HepG2 (cell line): ENCODE results near the gene SNED1. TPM values are rescaled to one million over a fixed set of nuclear protein-coding genes. Genes with fewer than 3 reads are reported as not detected.
"Not testable (repeated sequence)": the region's sequence is repeated elsewhere in the genome, so short reads cannot be mapped to it uniquely, and the experiment has no call there.

ENCODE experiments used
- ATF7-NPFF ChIP-seq: sonication (generic); formaldehyde crosslinking; IDR thresholded peaks from 2 replicates; pipeline ENCODE4 v1.8.1; 2023; ENCODE audit warnings: mild to moderate bottlenecking, low read depth, missing genetic modification reagents, moderate library complexity
- CBX5 ChIP-seq: sonication (generic); formaldehyde crosslinking; IDR thresholded peaks from 2 replicates; pipeline ENCODE4 v1.4.0; 2020; ENCODE audit warnings: missing genetic modification reagents, borderline replicate concordance
- JUN ChIP-seq: sonication (generic); formaldehyde crosslinking; IDR thresholded peaks from 2 replicates; pipeline ENCODE4 v1.4.0; 2020; ENCODE audit warnings: mild to moderate bottlenecking, missing genetic modification reagents
- MAZ ChIP-seq, 2 experiments: sonication (generic) in 1 of 2; formaldehyde crosslinking in 1 of 2; IDR thresholded peaks; 2 replicates each; pipeline versions ENCODE4 v1.5.0 to v1.6.1; 2012 to 2020; ENCODE audit warnings: low read depth in 2 of 2, mild to moderate bottlenecking in 2 of 2, borderline replicate concordance in 1 of 2, improper control_type of control experiment in 1 of 2, low read length in 1 of 2, missing genetic modification reagents in 1 of 2, moderate library complexity in 1 of 2
- polyA plus RNA-seq, 8 experiments: library from polyadenylated mRNA; depleted of rRNA in 3 of 8; stranded (reverse) in 7 of 8; unstranded in 1 of 8; fragments of >200 nt; fragmentation: Illumina TruSeq in 4 of 8; extraction: Trizol in 4 of 8; gene quantifications; 2 replicates each; pipeline versions ENCODE4 v1.2.1 to v1.2.3, GENCODE V29; 2011 to 2016; ENCODE audit warnings: low read depth in 4 of 8, missing spikeins in 1 of 8, mixed read lengths in 1 of 8; ENCODE audit not compliant: insufficient read depth in 1 of 8
- total RNA-seq, 5 experiments: library from RNA; depleted of rRNA; stranded (reverse); fragments of >200 nt; fragmentation: Illumina TruSeq; extraction: Trizol; gene quantifications; 2 replicates each; pipeline ENCODE4 v1.2.3, GENCODE V29; 2016; ENCODE audit warnings: low read depth in 1 of 5
- TF ChIP-seq, protein P1 (sequence below): IDR thresholded peaks from 2 replicates; pipeline ENCODE4 v1.6.1; 2016; ENCODE audit warnings: low read depth
- TF ChIP-seq, protein P2 (sequence below): sonication (generic); formaldehyde crosslinking; IDR thresholded peaks from 2 replicates; pipeline ENCODE4 v1.9.0; 2022; ENCODE audit warnings: missing genetic modification reagents, mild to moderate bottlenecking, borderline replicate concordance
- TF ChIP-seq, protein P3 (sequence below): sonication (generic); formaldehyde crosslinking; IDR thresholded peaks from 2 replicates; pipeline ENCODE4 v1.5.0; 2020; ENCODE audit warnings: mild to moderate bottlenecking, missing genetic modification reagents, moderate library complexity

SNED1 gene
- total and polyA plus RNA-seq, 2 of the 13 experiments (the other 11 are each of a cell fraction or from before 2014, with no cell fraction given), result 0.15 to 0.65 TPM

DNA sequence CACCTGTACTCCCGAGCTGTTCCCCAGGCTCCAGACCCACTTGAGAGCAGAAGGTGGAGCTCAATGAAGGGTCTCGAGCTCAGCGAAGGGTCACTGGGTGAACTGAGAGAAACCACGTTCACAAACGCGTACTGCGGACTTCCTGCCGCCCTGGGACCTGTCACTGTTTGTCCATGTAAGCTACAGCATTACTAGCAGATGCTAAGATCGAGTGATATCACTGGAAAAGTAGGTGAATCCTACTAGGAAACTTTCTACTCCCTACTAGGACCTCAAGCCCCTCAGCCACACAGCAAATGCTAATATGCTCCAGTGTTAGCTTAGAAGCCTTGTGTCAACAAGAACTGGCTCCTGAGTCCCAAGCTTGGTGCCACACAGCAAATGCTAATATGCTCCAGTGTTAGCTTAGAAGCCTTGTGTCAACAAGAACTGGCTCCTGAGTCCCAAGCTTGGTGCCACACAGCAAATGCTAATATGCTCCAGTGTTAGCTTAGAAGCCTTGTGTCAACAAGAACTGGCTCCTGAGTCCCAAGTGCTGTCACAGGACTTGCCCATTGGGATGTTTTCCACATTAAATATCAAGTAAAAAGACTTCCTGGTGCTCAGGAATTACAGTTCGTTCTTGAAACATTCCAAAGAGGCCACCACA is 94.8 kb downstream of the SNED1 start (continued):
- TF ChIP-seq, protein P1, sequence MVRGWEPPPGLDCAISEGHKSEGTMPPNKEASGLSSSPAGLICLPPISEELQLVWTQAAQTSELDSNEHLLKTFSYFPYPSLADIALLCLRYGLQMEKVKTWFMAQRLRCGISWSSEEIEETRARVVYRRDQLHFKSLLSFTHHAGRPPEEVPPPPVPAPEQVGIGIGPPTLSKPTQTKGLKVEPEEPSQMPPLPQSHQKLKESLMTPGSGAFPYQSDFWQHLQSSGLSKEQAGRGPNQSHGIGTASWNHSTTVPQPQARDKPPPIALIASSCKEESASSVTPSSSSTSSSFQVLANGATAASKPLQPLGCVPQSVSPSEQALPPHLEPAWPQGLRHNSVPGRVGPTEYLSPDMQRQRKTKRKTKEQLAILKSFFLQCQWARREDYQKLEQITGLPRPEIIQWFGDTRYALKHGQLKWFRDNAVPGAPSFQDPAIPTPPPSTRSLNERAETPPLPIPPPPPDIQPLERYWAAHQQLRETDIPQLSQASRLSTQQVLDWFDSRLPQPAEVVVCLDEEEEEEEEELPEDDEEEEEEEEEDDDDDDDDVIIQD (CRISPR knock-in tag), result 0 out of 2 replicates have a peak, but pooled peaks have one; percentile 26
- TF ChIP-seq MAZ (IDR thresholded peaks at IDR 0.05; ENCODE audit: borderline replicate concordance, low read depth, low read length), result not testable (repeated sequence)
- TF ChIP-seq MAZ (CRISPR knock-in tag; IDR thresholded peaks at IDR 0.05; ENCODE audit: low read depth) (peak; percentile 60; the same call in 1 of the 2 replicates), JUN (CRISPR knock-in tag) (peak; percentile 38; the same call in 1 of the 2 replicates), ATF7-NPFF (CRISPR knock-in tag) (peak; percentile 59; the same call in 1 of the 2 replicates), CBX5 (CRISPR knock-in tag) (peak; percentile 49; the same call in 1 of the 2 replicates)
- TF ChIP-seq, protein P2, sequence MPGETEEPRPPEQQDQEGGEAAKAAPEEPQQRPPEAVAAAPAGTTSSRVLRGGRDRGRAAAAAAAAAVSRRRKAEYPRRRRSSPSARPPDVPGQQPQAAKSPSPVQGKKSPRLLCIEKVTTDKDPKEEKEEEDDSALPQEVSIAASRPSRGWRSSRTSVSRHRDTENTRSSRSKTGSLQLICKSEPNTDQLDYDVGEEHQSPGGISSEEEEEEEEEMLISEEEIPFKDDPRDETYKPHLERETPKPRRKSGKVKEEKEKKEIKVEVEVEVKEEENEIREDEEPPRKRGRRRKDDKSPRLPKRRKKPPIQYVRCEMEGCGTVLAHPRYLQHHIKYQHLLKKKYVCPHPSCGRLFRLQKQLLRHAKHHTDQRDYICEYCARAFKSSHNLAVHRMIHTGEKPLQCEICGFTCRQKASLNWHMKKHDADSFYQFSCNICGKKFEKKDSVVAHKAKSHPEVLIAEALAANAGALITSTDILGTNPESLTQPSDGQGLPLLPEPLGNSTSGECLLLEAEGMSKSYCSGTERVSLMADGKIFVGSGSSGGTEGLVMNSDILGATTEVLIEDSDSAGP (CRISPR knock-in tag), result peak; percentile 54; the same call in 1 of the 2 replicates
- TF ChIP-seq, protein P3, sequence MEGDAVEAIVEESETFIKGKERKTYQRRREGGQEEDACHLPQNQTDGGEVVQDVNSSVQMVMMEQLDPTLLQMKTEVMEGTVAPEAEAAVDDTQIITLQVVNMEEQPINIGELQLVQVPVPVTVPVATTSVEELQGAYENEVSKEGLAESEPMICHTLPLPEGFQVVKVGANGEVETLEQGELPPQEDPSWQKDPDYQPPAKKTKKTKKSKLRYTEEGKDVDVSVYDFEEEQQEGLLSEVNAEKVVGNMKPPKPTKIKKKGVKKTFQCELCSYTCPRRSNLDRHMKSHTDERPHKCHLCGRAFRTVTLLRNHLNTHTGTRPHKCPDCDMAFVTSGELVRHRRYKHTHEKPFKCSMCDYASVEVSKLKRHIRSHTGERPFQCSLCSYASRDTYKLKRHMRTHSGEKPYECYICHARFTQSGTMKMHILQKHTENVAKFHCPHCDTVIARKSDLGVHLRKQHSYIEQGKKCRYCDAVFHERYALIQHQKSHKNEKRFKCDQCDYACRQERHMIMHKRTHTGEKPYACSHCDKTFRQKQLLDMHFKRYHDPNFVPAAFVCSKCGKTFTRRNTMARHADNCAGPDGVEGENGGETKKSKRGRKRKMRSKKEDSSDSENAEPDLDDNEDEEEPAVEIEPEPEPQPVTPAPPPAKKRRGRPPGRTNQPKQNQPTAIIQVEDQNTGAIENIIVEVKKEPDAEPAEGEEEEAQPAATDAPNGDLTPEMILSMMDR (CRISPR knock-in tag), result 0 out of 2 replicates have a peak, but pooled peaks have one; percentile 12
